H9 (cell line): ENCODE data around the gene MRPL23. TPM values are rescaled to one million over a fixed set of nuclear protein-coding genes. Genes with fewer than 3 reads are reported as not detected.

ENCODE experiments used
- DNase-seq: peaks from one replicate; pipeline ENCODE4 v3.0.0-alpha.2; 2017
- H2AFZ ChIP-seq: one replicate; pipeline ENCODE4 v1.6.1; 2013; ENCODE audit warnings: mild to moderate bottlenecking, low read length, control low read depth, moderate library complexity
- H2AK5ac ChIP-seq: 2 replicates; pipeline ENCODE4 v1.6.1; 2013; ENCODE audit warnings: low read length, control low read depth, mixed read lengths; ENCODE audit not compliant: insufficient read length
- H2BK120ac ChIP-seq: one replicate; pipeline ENCODE4 v1.6.1; 2013; ENCODE audit warnings: low read depth, mild to moderate bottlenecking, low read length, control low read depth, inconsistent platforms; ENCODE audit not compliant: poor library complexity, severe bottlenecking
- H2BK12ac ChIP-seq: 2 replicates; pipeline ENCODE4 v1.6.1; 2013; ENCODE audit warnings: low read length, control low read depth, mixed read lengths, low read depth; ENCODE audit not compliant: insufficient read length
- H2BK15ac ChIP-seq: 2 replicates; pipeline ENCODE4 v1.6.1; 2013; ENCODE audit warnings: low read depth, low read length, control low read depth
- H2BK20ac ChIP-seq: one replicate; pipeline ENCODE4 v1.6.1; 2013; ENCODE audit warnings: low read depth, mild to moderate bottlenecking, low read length, control low read depth, inconsistent platforms; ENCODE audit not compliant: poor library complexity, severe bottlenecking
- H2BK5ac ChIP-seq: 2 replicates; pipeline ENCODE4 v1.6.1; 2013; ENCODE audit warnings: low read length, control low read depth, mixed read lengths; ENCODE audit not compliant: insufficient read length
- H3K14ac ChIP-seq: 2 replicates; pipeline ENCODE4 v1.6.1; 2013; ENCODE audit warnings: low read length, control low read depth; ENCODE audit not compliant: insufficient read depth
- H3K18ac ChIP-seq: 2 replicates; pipeline ENCODE4 v1.6.1; 2013; ENCODE audit warnings: low read depth, mild to moderate bottlenecking, mixed read lengths, low read length, control low read depth; ENCODE audit not compliant: insufficient read length
- H3K23ac ChIP-seq: 2 replicates; pipeline ENCODE4 v1.6.1; 2013; ENCODE audit warnings: low read length, control low read depth, mixed read lengths, low read depth; ENCODE audit not compliant: insufficient read length
- H3K23me2 ChIP-seq: 2 replicates; pipeline ENCODE4 v1.6.1; 2013; ENCODE audit warnings: low read depth, mild to moderate bottlenecking, mixed read lengths, low read length, control low read depth; ENCODE audit not compliant: insufficient read length, poor library complexity, severe bottlenecking
- H3K27ac ChIP-seq: 2 replicates; pipeline ENCODE4 v1.5.1; 2013; ENCODE audit warnings: low read length, control low read depth, mixed read lengths, low read depth; ENCODE audit not compliant: insufficient read length
- H3K27me3 ChIP-seq: 2 replicates; pipeline ENCODE4 v1.6.1; 2013; ENCODE audit warnings: low read length, control low read depth, inconsistent platforms; ENCODE audit not compliant: insufficient read depth
- H3K4ac ChIP-seq: 2 replicates; pipeline ENCODE4 v1.6.1; 2013; ENCODE audit warnings: low read depth, mild to moderate bottlenecking, control low read depth, inconsistent platforms, low read length, moderate library complexity
- H3K4me1 ChIP-seq: 2 replicates; pipeline ENCODE4 v1.6.1; 2013; ENCODE audit warnings: low read length, control low read depth, inconsistent platforms; ENCODE audit not compliant: insufficient read depth
- H3K4me2 ChIP-seq: 2 replicates; pipeline ENCODE4 v1.6.1; 2013; ENCODE audit warnings: low read length, control low read depth, mixed read lengths; ENCODE audit not compliant: insufficient read length, insufficient read depth
- H3K56ac ChIP-seq: 2 replicates; pipeline ENCODE4 v1.6.1; 2013; ENCODE audit warnings: low read depth, mild to moderate bottlenecking, mixed read lengths, low read length, control low read depth; ENCODE audit not compliant: insufficient read length
- H3K79me1 ChIP-seq: 2 replicates; pipeline ENCODE4 v1.6.1; 2013; ENCODE audit warnings: low read depth, mild to moderate bottlenecking, moderate library complexity, low read length, control low read depth, inconsistent platforms; ENCODE audit not compliant: insufficient read depth, poor library complexity, severe bottlenecking
- H3K79me2 ChIP-seq: 2 replicates; pipeline ENCODE4 v1.6.1; 2013; ENCODE audit warnings: low read length, control low read depth, inconsistent platforms; ENCODE audit not compliant: insufficient read depth
- H3K9ac ChIP-seq: 2 replicates; pipeline ENCODE4 v1.6.1; 2013; ENCODE audit warnings: low read length, control low read depth, mixed read lengths; ENCODE audit not compliant: insufficient read length; ENCODE audit errors: extremely low read depth
- H3K9me3 ChIP-seq: one replicate; pipeline ENCODE4 v1.6.1; 2013; ENCODE audit warnings: low read depth, low read length, inconsistent platforms; ENCODE audit not compliant: control insufficient read depth
- H3T11ph ChIP-seq: one replicate; pipeline ENCODE4 v1.6.1; 2013; ENCODE audit warnings: mild to moderate bottlenecking, low read length, control low read depth, inconsistent platforms
- H4K20me1 ChIP-seq: one replicate; pipeline ENCODE4 v1.6.1; 2013; ENCODE audit not compliant: control insufficient read depth, insufficient read length, insufficient read depth
- H4K5ac ChIP-seq: 2 replicates; pipeline ENCODE4 v1.6.1; 2013; ENCODE audit warnings: low read depth, mild to moderate bottlenecking, mixed read lengths, low read length, control low read depth; ENCODE audit not compliant: insufficient read length
- H4K8ac ChIP-seq: replicated peaks from 2 replicates; pipeline ENCODE4 v1.6.1; 2013; ENCODE audit warnings: low read length, control low read depth, mixed read lengths, low read depth; ENCODE audit not compliant: insufficient read length
- H4K91ac ChIP-seq: 2 replicates; pipeline ENCODE4 v1.6.1; 2013; ENCODE audit warnings: low read depth, mild to moderate bottlenecking, moderate library complexity, mixed read lengths, low read length, control low read depth; ENCODE audit not compliant: insufficient read length
- H3K27ac Mint-ChIP-seq, 3 experiments: 2 replicates in 2 of 3; 3 replicates in 1 of 3; pipeline ENCODE4 v1.8.0; 2020 to 2021; ENCODE audit warnings: mixed read lengths in 3 of 3, mild to moderate bottlenecking in 1 of 3, moderate library complexity in 1 of 3
- H3K27me3 Mint-ChIP-seq: 2 replicates; pipeline ENCODE4 v1.8.0; 2021; ENCODE audit warnings: low read depth, mild to moderate bottlenecking, moderate library complexity, mixed read lengths
- H3K36me3 Mint-ChIP-seq, 3 experiments: 2 replicates in 2 of 3; 3 replicates in 1 of 3; pipeline ENCODE4 v1.8.0; 2020 to 2021; ENCODE audit warnings: low read depth in 3 of 3, mixed read lengths in 3 of 3; ENCODE audit not compliant: insufficient read depth in 1 of 3
- H3K4me1 Mint-ChIP-seq, 2 experiments: 2 replicates each; pipeline ENCODE4 v1.8.0; 2020; ENCODE audit warnings: mixed read lengths in 2 of 2
- H3K4me3 Mint-ChIP-seq, 2 experiments: 2 replicates in 1 of 2; 3 replicates in 1 of 2; pipeline ENCODE4 v1.8.0; 2020 to 2021; ENCODE audit warnings: mild to moderate bottlenecking in 2 of 2, mixed read lengths in 2 of 2, moderate library complexity in 1 of 2
- H3K9me3 Mint-ChIP-seq, 2 experiments: 2 replicates in 1 of 2; 3 replicates in 1 of 2; pipeline ENCODE4 v1.8.0; 2020; ENCODE audit warnings: mild to moderate bottlenecking in 2 of 2, mixed read lengths in 2 of 2, moderate library complexity in 1 of 2
- WGBS: extraction: QIAGEN DNeasy Blood & Tissue Kit; methylation state at CpG from one replicate; pipeline ENCODE4 v1.1.7; 2013; ENCODE audit warnings: missing lambda C conversion rate, low lambda C conversion rate, mixed read lengths; ENCODE audit not compliant: insufficient read length; ENCODE audit errors: extremely low coverage; 5-methylcytosine and 5-hydroxymethylcytosine counted together
- total RNA-seq: library from RNA; stranded (reverse); gene quantifications from 2 replicates; pipeline ENCODE4 v1.2.1, GENCODE V29; 2021
- TF ChIP-seq, protein P1 (sequence below): fragments of 200-600 bp; sonication (generic); conservative IDR thresholded peaks from 3 replicates; pipeline ENCODE4 v1.8.0; 2021; ENCODE audit warnings: antibody characterized with exemption, mild to moderate bottlenecking

Gene MRPL23
- total RNA-seq, 1 experiment from 2014 or later, result 67.3 TPM

- H3K4me2 ChIP-seq, result no peak overlapping the region
- H3K23me2 ChIP-seq, result no peaks in the 10 kb centered on the region
- H3K18ac ChIP-seq, result no peak overlapping the region
- H4K5ac ChIP-seq, result no peak overlapping the region
- no peak overlapping the region for H3K9ac ChIP-seq
- H3K9me3 ChIP-seq, result no peaks in the 10 kb centered on the region
- H3K4me1 Mint-ChIP-seq, result no peaks in the 10 kb centered on the region
- H4K20me1 ChIP-seq, result no peaks in the 10 kb centered on the region
- no peaks in the 10 kb centered on the region for H3K79me1 ChIP-seq
- H2BK120ac ChIP-seq, result no peak overlapping the region
- TF ChIP-seq, protein P1, sequence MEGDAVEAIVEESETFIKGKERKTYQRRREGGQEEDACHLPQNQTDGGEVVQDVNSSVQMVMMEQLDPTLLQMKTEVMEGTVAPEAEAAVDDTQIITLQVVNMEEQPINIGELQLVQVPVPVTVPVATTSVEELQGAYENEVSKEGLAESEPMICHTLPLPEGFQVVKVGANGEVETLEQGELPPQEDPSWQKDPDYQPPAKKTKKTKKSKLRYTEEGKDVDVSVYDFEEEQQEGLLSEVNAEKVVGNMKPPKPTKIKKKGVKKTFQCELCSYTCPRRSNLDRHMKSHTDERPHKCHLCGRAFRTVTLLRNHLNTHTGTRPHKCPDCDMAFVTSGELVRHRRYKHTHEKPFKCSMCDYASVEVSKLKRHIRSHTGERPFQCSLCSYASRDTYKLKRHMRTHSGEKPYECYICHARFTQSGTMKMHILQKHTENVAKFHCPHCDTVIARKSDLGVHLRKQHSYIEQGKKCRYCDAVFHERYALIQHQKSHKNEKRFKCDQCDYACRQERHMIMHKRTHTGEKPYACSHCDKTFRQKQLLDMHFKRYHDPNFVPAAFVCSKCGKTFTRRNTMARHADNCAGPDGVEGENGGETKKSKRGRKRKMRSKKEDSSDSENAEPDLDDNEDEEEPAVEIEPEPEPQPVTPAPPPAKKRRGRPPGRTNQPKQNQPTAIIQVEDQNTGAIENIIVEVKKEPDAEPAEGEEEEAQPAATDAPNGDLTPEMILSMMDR, result no peak
- H3K14ac ChIP-seq, result no peak overlapping the region
- no peaks in the 10 kb centered on the region for H3K4me1 ChIP-seq
- H3K56ac ChIP-seq, result no peak overlapping the region
- no peaks in the 10 kb centered on the region for H3K27me3 ChIP-seq
- H2AFZ ChIP-seq, result no peak overlapping the region
- H3K79me2 ChIP-seq, result no peaks in the 10 kb centered on the region
- H3K23ac ChIP-seq, result no peak overlapping the region
- H2BK20ac ChIP-seq, result no peak overlapping the region
- no peaks in the 10 kb centered on the region for H3K9me3 Mint-ChIP-seq
- H3K36me3 Mint-ChIP-seq, result no peaks in the 10 kb centered on the region
- no peak overlapping the region for H3K4me3 Mint-ChIP-seq
- no peak overlapping the region for H4K8ac ChIP-seq
- H2BK5ac ChIP-seq, result no peak overlapping the region
- no peak overlapping the region for H2BK15ac ChIP-seq
- DNase-seq, result no peak
- H3T11ph ChIP-seq, result no peak overlapping the region
- WGBS, result no CpG with 5 or more reads among the region's 20 CpGs
- no peak overlapping the region for H4K91ac ChIP-seq
- H3K27ac ChIP-seq, result no peak overlapping the region
- H3K27me3 Mint-ChIP-seq, result no peaks in the 10 kb centered on the region
- H3K27ac Mint-ChIP-seq, result no peak overlapping the region
- no peak overlapping the region for H2BK12ac ChIP-seq
- H2AK5ac ChIP-seq, result no peak overlapping the region
- no peak overlapping the region for H3K4ac ChIP-seq
Observed at GRCh38 chr11:1963864-1964263, 16.7 kb downstream of the MRPL23 start.
